ENCODE results near the gene MSGN1.
A peak's percentile ranks its signal among the peaks of the same experiment; 100 is the strongest.

MSGN1 gene

DNA sequence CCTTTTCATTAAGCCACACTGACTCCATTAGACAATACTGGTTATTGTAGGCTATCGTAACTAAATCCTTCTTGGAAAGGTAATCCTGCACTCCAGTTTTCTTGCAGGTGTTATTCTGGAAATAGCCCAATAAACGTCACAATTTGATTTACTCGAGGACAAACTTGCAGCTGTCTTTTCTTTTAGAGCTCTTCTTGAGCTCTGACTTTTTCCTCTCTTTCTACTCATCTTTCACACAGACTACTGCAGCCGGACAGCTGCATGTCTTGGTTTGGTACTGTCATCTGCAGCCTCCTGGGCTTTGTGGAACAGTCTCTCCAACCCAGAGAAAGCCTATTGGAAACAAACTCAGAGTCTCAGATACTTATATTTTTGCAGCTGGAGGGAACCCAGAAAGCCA, 23.0 kb upstream of the MSGN1 start:
- Histone ChIP-seq H3K36me3 (ENCODE audit: control insufficient read depth, insufficient read depth, low read length) (no peaks in the 10 kb centered on the region), H3K27ac (ENCODE audit: low read depth, low read length) (no peak overlapping the region), H3K4me3 (ENCODE audit: low read length) (no peak overlapping the region), H3K9ac (ENCODE audit: low read length) (no peak overlapping the region), H3K27me3 (ENCODE audit: control insufficient read depth, insufficient read depth, low read length) (no peaks in the 10 kb centered on the region), H3K4me1 (ENCODE audit: control insufficient read depth, insufficient read depth, low read length) (no peaks in the 10 kb centered on the region)

DNA sequence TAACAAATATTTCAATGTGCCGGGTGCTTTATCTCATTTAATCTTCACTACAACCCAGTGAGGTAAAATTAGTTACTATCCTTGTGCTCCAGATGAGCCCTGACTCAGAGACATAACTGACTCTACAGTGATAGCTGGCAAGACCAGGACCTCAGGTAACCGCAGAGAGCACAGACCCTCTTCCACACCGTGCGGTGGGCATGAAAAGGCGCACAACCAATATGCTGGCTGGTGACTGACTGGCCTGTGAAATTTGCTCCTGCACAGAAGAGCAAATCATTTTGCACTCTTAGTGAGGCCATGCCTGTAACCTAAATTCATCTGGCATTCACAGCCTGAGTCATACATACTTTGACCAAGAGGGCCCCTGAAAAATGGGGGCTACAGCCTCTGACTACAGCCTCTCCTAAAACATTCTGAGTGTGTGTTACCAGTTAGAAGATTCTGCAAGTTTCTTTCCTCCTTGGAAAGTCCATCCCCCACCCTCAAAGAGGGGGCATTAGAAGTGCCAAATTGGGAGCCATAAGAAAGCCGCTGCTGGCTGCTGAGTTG, 22.4 kb upstream of the MSGN1 start:
- Histone ChIP-seq H3K4me3 (ENCODE audit: low read length) (no peak overlapping the region), H3K27me3 (ENCODE audit: control insufficient read depth, insufficient read depth, low read length) (no peaks in the 10 kb centered on the region), H3K4me1 (ENCODE audit: control insufficient read depth, insufficient read depth, low read length) (no peaks in the 10 kb centered on the region), H3K27ac (ENCODE audit: low read depth, low read length) (no peak overlapping the region), H3K9ac (ENCODE audit: low read length) (no peak overlapping the region), H3K36me3 (ENCODE audit: control insufficient read depth, insufficient read depth, low read length) (no peaks in the 10 kb centered on the region)

DNA sequence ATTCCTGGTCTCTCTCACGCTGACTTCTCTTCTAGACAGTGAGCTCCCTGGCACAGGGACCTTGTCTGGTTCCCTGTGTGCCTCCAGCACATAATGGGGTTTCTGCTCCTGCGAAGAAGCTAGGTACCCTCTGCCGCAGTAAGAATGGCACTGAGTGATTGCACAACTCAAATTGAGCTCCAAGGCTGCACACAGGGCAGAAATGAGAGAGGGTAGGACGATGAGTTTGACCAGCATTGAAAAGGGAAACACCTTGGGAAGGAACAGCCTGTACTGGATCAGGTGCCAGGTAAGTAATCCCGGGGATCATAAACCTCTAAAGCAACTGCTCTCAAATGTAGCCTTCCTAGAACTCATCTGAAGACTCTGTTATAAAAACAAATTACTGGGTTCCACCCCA, 21.0 kb upstream of the MSGN1 start:
- H3K27ac ChIP-seq (ENCODE audit: low read depth, low read length): no peak overlapping the region
- H3K9ac ChIP-seq (ENCODE audit: low read length): no peak overlapping the region
- no peaks in the 10 kb centered on the region for H3K36me3 ChIP-seq (ENCODE audit: control insufficient read depth, insufficient read depth, low read length)

DNA sequence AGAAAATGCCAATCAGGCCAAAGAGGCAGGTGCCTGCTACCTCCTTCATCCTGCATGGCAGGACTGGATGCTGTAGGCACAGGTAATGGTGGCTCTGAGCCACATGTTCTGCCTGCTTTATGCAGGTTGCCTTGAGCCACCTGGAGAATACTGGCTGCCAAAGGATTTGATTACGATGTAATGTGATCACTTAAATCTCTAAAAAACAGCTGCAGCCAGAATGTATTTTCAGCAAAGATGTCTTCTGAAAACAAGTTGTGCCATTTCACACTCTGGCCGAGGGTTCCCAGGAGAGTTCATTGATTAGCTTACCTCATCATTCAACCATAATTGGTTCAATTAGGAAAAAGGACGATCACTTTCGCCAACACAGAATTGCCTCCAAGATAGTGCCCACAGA, 17.9 kb upstream of the MSGN1 start:
- Histone ChIP-seq H3K4me1 (ENCODE audit: control insufficient read depth, insufficient read depth, low read length) (no peaks in the 10 kb centered on the region), H3K27me3 (ENCODE audit: control insufficient read depth, insufficient read depth, low read length) (no peaks in the 10 kb centered on the region), H3K4me3 (ENCODE audit: low read length) (no peak overlapping the region), H3K27ac (ENCODE audit: low read depth, low read length) (no peak overlapping the region), H3K36me3 (ENCODE audit: control insufficient read depth, insufficient read depth, low read length) (no peaks in the 10 kb centered on the region), H3K9ac (ENCODE audit: low read length) (no peak overlapping the region)

More for the DNA sequence above, 21.0 kb upstream of the MSGN1 start:
- Histone ChIP-seq H3K27me3 (ENCODE audit: control insufficient read depth, insufficient read depth, low read length) (no peaks in the 10 kb centered on the region), H3K4me1 (ENCODE audit: control insufficient read depth, insufficient read depth, low read length) (no peaks in the 10 kb centered on the region), H3K4me3 (ENCODE audit: low read length) (no peak overlapping the region)

DNA sequence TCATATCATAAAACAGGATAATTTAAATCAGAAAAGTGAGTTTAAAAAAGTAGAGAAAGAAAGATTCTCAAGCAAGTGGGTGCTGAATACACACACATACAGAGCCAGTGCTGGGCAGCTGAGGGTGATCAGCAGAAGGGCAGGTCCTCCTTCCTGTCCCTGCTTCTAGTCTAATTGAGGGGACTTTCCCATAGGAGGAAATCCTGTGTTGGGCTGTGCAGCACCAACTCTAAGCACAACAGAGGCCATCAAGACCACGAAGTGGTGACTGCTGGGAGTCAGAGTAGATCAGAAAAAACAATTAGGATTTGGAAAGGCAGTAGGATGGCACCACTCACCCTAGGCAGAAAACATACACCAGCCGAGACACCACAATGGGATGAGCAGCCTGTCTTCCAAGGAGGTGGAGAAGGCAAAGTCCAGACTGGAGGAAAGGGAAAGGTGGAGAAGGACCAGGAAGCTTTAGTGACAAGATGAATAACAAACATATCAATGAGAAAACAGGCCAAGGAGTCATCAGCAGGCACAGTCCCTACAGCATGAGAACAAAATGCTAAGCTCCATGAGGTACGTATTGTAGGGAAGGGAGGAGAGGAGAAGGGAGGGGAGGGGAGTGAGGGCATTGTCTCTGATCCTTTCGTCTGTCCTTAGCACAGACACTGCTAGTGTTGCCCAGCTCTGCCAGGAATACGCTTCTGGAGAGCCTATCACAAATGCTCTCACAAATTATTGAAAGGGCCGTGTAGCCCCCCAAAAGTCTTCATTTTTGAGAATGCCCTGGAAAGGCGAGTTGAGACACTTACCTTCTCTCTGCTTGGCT, 16.7 kb upstream of the MSGN1 start:
- Histone ChIP-seq H3K36me3 (ENCODE audit: control insufficient read depth, insufficient read depth, low read length) (no peaks in the 10 kb centered on the region), H3K9ac (ENCODE audit: low read length) (no peak overlapping the region), H3K27me3 (ENCODE audit: control insufficient read depth, insufficient read depth, low read length) (no peaks in the 10 kb centered on the region), H3K27ac (ENCODE audit: low read depth, low read length) (no peak overlapping the region), H3K4me3 (ENCODE audit: low read length) (no peak overlapping the region), H3K4me1 (ENCODE audit: control insufficient read depth, insufficient read depth, low read length) (no peaks in the 10 kb centered on the region)

DNA sequence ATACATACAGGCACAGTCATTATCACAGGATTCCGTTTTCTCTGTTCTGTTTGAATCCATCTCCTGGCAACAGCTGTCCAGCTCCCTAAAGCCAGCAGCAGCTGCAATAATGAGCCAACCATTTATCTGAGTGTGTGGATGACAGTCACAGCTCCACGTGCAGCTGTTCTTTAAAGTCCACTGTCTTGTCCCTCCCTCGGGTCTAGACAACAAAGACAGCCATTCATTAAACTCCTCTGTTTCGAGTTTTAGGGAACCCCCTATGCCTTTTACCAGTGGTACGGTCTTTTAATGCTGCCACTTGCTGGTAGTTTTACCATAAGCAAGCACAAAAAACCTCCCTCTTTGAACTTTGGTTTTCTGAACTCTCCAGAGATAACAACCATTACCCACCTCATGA, 16.0 kb upstream of the MSGN1 start:
- no peaks in the 10 kb centered on the region for H3K27me3 ChIP-seq (ENCODE audit: control insufficient read depth, insufficient read depth, low read length)
- H3K36me3 ChIP-seq (ENCODE audit: control insufficient read depth, insufficient read depth, low read length): no peaks in the 10 kb centered on the region
- no peaks in the 10 kb centered on the region for H3K4me1 ChIP-seq (ENCODE audit: control insufficient read depth, insufficient read depth, low read length)
- no peak overlapping the region for H3K4me3 ChIP-seq (ENCODE audit: low read length)
- H3K9ac ChIP-seq (ENCODE audit: low read length): no peak overlapping the region
- H3K27ac ChIP-seq (ENCODE audit: low read depth, low read length): no peak overlapping the region

DNA sequence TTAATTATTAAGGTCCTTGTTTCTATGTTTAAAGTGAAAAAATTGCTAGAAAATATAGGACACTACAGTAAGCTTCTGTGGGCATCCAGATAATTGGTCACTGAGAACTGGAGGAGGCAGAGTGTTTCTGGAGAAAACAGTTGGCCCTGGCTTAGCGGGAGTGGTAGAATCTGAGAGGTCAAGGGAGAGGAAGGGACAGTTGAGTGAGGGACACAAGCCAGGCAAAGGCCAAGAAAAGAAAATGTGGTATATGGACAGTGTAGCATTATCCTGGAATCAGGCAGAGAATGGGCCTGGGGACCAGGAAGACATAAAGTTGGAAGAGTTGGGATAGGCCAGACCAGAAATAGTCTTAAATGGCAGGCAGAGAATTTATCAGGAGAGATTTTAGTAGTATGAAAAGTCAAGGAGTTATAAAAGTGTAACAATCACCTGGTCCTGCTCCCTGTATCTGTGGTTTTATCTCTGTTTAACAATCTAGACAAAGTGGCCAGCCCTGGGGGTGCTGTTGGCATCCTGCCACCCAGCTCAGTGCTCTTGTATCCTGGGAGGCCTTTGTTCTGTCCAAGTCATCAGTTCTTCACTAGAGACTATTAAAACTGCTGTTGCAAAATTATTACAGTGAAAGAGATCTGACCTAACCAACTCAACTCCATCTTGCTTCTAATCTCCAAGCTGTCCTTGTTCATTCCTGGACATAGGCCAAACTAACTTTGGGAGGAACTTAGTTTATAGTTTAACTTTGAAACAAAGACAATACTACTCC, 15.4 kb upstream of the MSGN1 start:
- Histone ChIP-seq H3K4me3 (ENCODE audit: low read length) (no peak overlapping the region), H3K9ac (ENCODE audit: low read length) (no peak overlapping the region), H3K27ac (ENCODE audit: low read depth, low read length) (no peak overlapping the region), H3K36me3 (ENCODE audit: control insufficient read depth, insufficient read depth, low read length) (no peaks in the 10 kb centered on the region), H3K4me1 (ENCODE audit: control insufficient read depth, insufficient read depth, low read length) (no peaks in the 10 kb centered on the region), H3K27me3 (ENCODE audit: control insufficient read depth, insufficient read depth, low read length) (no peaks in the 10 kb centered on the region)

DNA sequence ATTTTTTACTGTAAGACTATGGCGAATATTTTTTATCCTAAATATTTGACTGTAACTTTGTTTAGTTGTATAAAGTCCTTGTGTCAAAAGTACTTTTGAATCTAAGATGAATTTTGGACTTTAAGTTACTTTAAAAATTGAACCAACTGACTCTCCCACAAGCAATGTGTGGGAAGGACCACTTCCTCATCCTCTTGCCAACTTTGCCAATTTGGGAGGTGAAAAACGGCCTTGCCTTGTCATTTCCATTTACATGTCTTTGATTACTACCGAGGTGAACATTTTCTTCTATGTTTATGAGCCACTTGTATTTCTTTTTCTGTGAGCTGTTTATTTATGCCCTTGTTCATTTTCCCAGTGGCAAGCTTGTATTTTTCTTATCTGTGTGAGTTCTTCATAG, 12.8 kb upstream of the MSGN1 start:
- no peak overlapping the region for H3K9ac ChIP-seq (ENCODE audit: low read length)
- no peak overlapping the region for H3K27ac ChIP-seq (ENCODE audit: low read depth, low read length)
- H3K36me3 ChIP-seq (ENCODE audit: control insufficient read depth, insufficient read depth, low read length): no peaks in the 10 kb centered on the region
- H3K4me3 ChIP-seq (ENCODE audit: low read length): no peak overlapping the region
- H3K27me3 ChIP-seq (ENCODE audit: control insufficient read depth, insufficient read depth, low read length): no peaks in the 10 kb centered on the region
- no peaks in the 10 kb centered on the region for H3K4me1 ChIP-seq (ENCODE audit: control insufficient read depth, insufficient read depth, low read length)

DNA sequence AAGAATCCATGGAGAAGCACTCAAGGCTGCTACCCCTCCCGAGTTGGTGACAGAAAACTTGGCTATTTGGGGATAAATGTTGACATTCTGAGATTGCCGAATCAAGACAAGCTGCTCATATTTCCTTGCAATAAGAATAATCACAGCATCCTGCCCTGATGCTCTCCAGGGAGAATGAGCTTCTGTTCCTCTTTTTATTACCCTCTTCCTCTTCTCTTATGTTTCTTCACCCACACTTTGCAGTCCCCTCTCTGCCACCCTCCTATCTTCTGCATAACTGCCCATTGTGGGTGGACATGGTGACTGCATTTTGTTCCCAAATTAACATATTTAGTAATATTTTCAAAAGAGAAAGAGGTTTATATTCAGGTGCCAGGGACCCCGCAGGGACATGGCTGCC, 11.9 kb upstream of the MSGN1 start:
- Histone ChIP-seq H3K27ac (ENCODE audit: low read depth, low read length) (no peak overlapping the region), H3K4me3 (ENCODE audit: low read length) (no peak overlapping the region), H3K27me3 (ENCODE audit: control insufficient read depth, insufficient read depth, low read length) (no peaks in the 10 kb centered on the region)

DNA sequence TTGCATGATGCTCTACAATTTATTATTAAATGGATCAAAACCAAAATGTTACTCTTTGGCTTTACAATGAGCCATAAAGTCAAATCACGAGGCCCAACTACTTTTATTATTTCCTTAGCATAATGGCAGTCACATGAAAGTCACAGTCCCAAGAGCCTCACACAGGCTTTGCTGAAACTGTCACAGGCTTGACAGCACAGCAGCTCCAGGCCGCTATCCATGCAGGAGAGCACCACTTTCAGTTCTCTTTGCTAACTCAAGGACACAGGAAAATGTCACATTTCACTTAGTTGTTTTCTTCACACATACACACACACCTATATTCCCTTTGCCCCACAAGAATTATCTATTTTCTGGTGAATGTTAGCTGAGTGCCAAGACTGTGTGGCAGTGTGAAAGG, 11.1 kb upstream of the MSGN1 start:
- no peak overlapping the region for H3K4me3 ChIP-seq (ENCODE audit: low read length)
- no peak overlapping the region for H3K27ac ChIP-seq (ENCODE audit: low read depth, low read length)
- no peaks in the 10 kb centered on the region for H3K27me3 ChIP-seq (ENCODE audit: control insufficient read depth, insufficient read depth, low read length)
- H3K36me3 ChIP-seq (ENCODE audit: control insufficient read depth, insufficient read depth, low read length): no peaks in the 10 kb centered on the region
- H3K9ac ChIP-seq (ENCODE audit: low read length): no peak overlapping the region
- no peaks in the 10 kb centered on the region for H3K4me1 ChIP-seq (ENCODE audit: control insufficient read depth, insufficient read depth, low read length)

More for the DNA sequence above, 11.9 kb upstream of the MSGN1 start:
- Histone ChIP-seq H3K36me3 (ENCODE audit: control insufficient read depth, insufficient read depth, low read length) (no peaks in the 10 kb centered on the region), H3K4me1 (ENCODE audit: control insufficient read depth, insufficient read depth, low read length) (no peaks in the 10 kb centered on the region), H3K9ac (ENCODE audit: low read length) (no peak overlapping the region)

DNA sequence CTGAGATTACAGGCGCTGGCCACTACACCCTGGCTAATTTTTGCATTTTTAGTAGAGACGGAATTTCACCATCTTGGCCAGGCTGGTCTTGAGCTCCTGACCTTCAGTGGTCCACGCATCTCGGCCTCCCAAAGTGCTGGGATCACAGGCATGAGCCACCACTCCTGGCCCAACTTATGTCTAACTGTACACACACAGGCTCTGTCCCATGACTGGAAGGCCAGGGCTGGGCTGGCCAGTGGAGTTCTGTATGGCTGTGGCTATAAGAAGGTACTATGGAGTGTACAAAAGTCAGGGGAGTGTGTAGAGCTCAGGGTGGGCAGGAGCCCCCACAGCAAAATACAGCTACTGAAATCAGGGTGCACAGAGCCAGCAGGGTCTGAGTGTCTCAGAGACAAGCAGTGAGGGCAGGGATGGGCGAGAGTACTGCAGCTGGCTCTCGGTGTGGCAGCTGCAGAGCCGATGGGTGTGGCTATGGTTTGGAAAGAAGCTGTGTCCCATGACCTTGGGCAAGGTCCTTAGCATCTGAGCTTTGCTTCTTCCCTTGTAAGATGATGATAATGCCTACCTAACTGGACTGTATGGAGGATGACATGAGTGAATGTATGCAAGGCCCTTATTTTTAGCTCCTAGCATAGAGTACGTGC, 10.4 kb upstream of the MSGN1 start:
- H3K36me3 ChIP-seq (ENCODE audit: control insufficient read depth, insufficient read depth, low read length): no peaks in the 10 kb centered on the region
- H3K9ac ChIP-seq (ENCODE audit: low read length): no peak overlapping the region
- no peak overlapping the region for H3K27ac ChIP-seq (ENCODE audit: low read depth, low read length)
- H3K27me3 ChIP-seq (ENCODE audit: control insufficient read depth, insufficient read depth, low read length): no peaks in the 10 kb centered on the region
- no peak overlapping the region for H3K4me3 ChIP-seq (ENCODE audit: low read length)
- no peaks in the 10 kb centered on the region for H3K4me1 ChIP-seq (ENCODE audit: control insufficient read depth, insufficient read depth, low read length)

DNA sequence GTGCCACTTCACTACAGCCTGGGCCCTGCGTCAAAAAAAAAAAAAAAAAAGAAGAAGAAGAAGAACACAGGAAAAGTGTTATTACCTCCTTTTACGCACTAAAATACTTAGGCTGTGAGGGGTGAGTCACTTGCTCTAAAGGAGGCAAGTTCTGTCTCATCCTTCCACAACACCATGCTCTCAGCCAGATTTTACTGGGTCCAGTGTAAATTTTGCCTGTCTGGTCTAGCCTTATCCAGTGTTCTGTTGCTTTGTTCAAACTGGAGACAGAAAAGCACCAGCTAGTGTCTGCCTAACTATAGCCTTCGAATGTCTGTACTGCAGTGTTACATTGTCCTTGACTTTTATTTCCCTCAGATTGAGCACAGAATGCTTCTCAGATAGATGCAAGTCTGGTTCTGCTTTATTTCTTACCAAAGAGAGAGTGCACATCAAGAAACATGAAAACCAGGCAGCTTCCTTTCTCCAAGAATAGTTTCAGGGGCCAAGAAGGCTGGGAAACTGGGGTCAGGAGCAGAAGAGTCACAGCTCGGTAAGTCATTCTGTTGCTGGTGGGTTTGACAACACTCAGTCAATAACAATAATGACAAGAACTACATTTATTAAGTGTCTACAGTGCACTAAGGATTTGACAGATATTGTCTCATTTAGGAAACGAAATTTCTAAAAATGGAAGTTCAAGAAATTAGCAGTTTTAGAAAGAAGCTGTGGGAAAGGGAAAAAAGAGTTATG, 3.1 kb upstream of the MSGN1 start:
- no peak overlapping the region for H3K9ac ChIP-seq (ENCODE audit: low read length)
- peak overlapping the region; percentile 21 for H3K27ac ChIP-seq (ENCODE audit: low read depth, low read length)
- no peaks in the 10 kb centered on the region for H3K4me1 ChIP-seq (ENCODE audit: control insufficient read depth, insufficient read depth, low read length)
- H3K27me3 ChIP-seq (ENCODE audit: control insufficient read depth, insufficient read depth, low read length): no peaks in the 10 kb centered on the region
- peak overlapping the region; percentile 1 for H3K4me3 ChIP-seq (ENCODE audit: low read length)
- no peaks in the 10 kb centered on the region for H3K36me3 ChIP-seq (ENCODE audit: control insufficient read depth, insufficient read depth, low read length)

All from rectal smooth muscle tissue (tissue), 1 donor.